ENCODE results near the gene MGME1.

DNA sequence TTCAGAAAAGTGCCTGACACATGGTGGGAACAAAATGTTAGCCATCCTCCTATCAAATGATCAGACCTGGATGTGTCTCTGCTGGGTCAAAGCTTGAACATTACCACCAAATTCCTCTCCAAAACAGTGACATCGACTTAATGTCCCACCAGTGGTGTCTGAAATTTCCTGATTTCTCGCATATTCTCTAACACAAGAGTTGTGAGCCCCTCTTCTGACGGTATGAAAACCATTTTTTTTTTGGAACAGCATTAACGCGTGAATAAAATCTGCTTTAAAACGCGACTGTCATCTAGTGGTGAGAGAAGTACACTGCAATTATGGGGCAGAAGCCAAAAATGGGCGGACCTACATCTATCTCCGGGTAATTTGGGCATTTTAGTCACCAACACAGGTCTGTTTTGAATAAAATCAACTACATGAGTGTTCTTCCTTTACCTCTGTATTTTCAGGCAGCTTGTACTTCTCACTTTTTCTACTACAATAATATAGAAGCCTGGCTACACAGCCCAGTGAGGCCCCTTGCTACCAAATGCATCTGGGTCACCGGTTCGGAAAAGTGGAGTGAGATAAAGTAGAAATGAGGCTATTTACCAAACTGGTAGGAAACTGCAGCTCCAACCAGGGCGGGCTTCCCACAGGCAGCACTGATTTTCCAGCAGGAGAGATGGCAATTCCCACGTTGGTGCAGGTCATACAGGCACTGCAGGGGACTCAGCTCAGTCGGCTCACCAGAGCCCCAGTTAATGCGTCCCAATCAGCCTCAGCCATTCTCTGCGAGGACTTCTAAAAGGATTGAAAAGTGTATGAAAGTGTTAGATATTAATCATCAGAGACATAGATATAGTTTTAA is 27.4 kb downstream of the MGME1 start:
- TF ChIP-seq, protein P1, sequence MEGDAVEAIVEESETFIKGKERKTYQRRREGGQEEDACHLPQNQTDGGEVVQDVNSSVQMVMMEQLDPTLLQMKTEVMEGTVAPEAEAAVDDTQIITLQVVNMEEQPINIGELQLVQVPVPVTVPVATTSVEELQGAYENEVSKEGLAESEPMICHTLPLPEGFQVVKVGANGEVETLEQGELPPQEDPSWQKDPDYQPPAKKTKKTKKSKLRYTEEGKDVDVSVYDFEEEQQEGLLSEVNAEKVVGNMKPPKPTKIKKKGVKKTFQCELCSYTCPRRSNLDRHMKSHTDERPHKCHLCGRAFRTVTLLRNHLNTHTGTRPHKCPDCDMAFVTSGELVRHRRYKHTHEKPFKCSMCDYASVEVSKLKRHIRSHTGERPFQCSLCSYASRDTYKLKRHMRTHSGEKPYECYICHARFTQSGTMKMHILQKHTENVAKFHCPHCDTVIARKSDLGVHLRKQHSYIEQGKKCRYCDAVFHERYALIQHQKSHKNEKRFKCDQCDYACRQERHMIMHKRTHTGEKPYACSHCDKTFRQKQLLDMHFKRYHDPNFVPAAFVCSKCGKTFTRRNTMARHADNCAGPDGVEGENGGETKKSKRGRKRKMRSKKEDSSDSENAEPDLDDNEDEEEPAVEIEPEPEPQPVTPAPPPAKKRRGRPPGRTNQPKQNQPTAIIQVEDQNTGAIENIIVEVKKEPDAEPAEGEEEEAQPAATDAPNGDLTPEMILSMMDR (conservative IDR thresholded peaks at IDR 0.05 in 1 of 2, IDR thresholded peaks at IDR 0.05 in 1 of 2; ENCODE audit: low read depth in 1 of 2, low read length in 2 of 2), result peak; percentile 99
- no peak for TF ChIP-seq EZH2 (IDR thresholded peaks at IDR 0.05; ENCODE audit: low read length, missing control alignments)

Measured in fibroblast of lung (primary cell).